Measurements from ENCODE around the gene RABGEF1. TPM values are rescaled to one million over a fixed set of nuclear protein-coding genes. Genes with fewer than 3 reads are reported as not detected.
A peak's percentile ranks its signal among the peaks of the same experiment; 100 is the strongest.
"Not testable (repeated sequence)": the region's sequence is repeated elsewhere in the genome, so short reads cannot be mapped to it uniquely, and the experiment has no call there.

RABGEF1 gene
- total and polyA plus RNA-seq, 2 experiments from 2014 or later, result 16.3 to 28.1 TPM

DNA sequence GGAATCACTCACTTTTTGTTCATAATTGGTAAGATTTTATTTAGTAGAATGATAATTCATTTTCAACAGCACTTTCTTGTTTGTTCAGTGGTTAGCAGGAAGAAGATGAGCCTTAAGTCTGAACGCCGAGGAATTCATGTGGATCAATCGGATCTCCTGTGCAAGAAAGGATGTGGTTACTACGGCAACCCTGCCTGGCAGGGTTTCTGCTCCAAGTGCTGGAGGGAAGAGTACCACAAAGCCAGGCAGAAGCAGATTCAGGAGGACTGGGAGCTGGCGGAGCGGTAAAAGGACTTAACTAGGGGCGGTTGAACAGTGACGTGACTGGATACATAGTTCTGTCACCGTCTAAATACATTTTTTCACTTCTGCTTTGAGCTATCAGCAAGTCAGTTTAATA lies 31.3 kb downstream of the RABGEF1 start:
- H4K20me1 ChIP-seq (ENCODE audit: insufficient read depth, poor library complexity, severe bottlenecking), result peaks cover 24% of the 10 kb centered on the region
- no peak overlapping the region for H3K4me3 ChIP-seq
- no peaks in the 10 kb centered on the region for H3K4me1 ChIP-seq (ENCODE audit: insufficient read depth)
- no peak for DNase-seq (ENCODE audit: low spot score)
- no peak overlapping the region for H3K4me2 ChIP-seq
- TF ChIP-seq EZH2phosphoT487 (IDR thresholded peaks at IDR 0.05; ENCODE audit: low read depth, severe bottlenecking, unreplicated experiment) (no peak), EZH2 (IDR thresholded peaks at IDR 0.05; ENCODE audit: borderline replicate concordance) (no peak)
- TF ChIP-seq, protein P1, sequence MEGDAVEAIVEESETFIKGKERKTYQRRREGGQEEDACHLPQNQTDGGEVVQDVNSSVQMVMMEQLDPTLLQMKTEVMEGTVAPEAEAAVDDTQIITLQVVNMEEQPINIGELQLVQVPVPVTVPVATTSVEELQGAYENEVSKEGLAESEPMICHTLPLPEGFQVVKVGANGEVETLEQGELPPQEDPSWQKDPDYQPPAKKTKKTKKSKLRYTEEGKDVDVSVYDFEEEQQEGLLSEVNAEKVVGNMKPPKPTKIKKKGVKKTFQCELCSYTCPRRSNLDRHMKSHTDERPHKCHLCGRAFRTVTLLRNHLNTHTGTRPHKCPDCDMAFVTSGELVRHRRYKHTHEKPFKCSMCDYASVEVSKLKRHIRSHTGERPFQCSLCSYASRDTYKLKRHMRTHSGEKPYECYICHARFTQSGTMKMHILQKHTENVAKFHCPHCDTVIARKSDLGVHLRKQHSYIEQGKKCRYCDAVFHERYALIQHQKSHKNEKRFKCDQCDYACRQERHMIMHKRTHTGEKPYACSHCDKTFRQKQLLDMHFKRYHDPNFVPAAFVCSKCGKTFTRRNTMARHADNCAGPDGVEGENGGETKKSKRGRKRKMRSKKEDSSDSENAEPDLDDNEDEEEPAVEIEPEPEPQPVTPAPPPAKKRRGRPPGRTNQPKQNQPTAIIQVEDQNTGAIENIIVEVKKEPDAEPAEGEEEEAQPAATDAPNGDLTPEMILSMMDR (IDR thresholded peaks at IDR 0.05; ENCODE audit: poor library complexity), result no peak
- no peaks in the 10 kb centered on the region for H3K27me3 ChIP-seq
- H3K36me3 ChIP-seq (replicated peaks; ENCODE audit: insufficient read depth, low read depth), result no peaks in the 10 kb centered on the region
- no peak overlapping the region for H2AFZ ChIP-seq
- H3K9me2 ChIP-seq (replicated peaks; ENCODE audit: insufficient read depth), result no peaks in the 10 kb centered on the region
- no peak overlapping the region for H3K27ac ChIP-seq
- 90% methylated on average over 9 of the region's 9 CpGs for WGBS (ENCODE audit: low lambda C conversion rate, missing lambda C conversion rate)
- H3K9me3 ChIP-seq (ENCODE audit: low read depth), result no peaks in the 10 kb centered on the region
- peaks cover 61% of the 10 kb centered on the region for H3K79me2 ChIP-seq

DNA sequence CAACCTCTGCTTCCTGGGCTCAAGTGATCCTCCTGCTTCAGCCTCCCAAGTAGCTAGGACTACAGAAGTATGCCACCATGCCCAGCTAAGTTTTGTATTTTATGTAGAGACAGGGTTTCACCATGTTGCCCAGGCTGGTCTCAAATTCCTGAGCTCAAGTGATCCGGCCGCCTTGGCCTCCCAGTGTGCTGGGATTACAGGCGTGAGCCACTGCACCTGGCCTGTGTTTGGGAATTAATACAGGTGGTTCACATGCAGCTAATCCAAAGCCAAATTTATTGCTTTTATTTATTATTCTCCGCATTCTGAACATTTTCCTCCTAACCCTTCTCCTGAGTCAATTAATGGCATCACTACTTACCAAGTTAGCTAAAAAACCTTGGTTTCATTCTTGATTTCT lies 33.2 kb downstream of the RABGEF1 start:
- not testable (repeated sequence) for H2AFZ ChIP-seq; H3K9me2 ChIP-seq (replicated peaks; ENCODE audit: insufficient read depth); H3K9me3 ChIP-seq (ENCODE audit: low read depth); H3K4me2 ChIP-seq; DNase-seq (ENCODE audit: low spot score); H3K36me3 ChIP-seq (replicated peaks; ENCODE audit: insufficient read depth, low read depth); H3K27me3 ChIP-seq; H3K4me1 ChIP-seq (ENCODE audit: insufficient read depth); H3K4me3 ChIP-seq; H3K27ac ChIP-seq
- WGBS (ENCODE audit: low lambda C conversion rate, missing lambda C conversion rate), result 95% methylated on average over 4 of the region's 4 CpGs
- H3K79me2 ChIP-seq, result peaks cover 44% of the 10 kb centered on the region
- H4K20me1 ChIP-seq (ENCODE audit: insufficient read depth, poor library complexity, severe bottlenecking), result peaks cover 19% of the 10 kb centered on the region

DNA sequence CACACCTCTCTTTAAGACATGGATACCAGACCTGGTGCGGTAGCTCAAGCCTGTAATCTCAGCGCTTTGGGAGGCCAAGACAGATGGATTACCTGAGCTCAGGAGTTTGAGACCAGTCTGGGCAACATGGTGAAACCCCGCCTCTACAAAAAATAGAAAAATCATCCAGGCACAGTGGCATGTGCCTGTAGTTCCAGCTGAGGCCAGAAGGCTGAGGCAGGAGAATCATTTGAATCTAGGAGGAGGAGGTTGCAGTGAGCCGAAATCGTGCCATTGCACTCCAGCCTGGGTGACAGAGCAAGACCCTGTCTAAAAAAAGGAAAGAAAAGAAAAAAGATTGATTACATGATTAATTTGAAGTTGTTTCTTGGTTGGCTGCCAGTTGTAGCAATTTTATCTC lies 35.9 kb downstream of the RABGEF1 start:
- H3K9me3 ChIP-seq (ENCODE audit: low read depth); H3K27me3 ChIP-seq; H3K9me2 ChIP-seq (replicated peaks; ENCODE audit: insufficient read depth); H3K27ac ChIP-seq; H3K36me3 ChIP-seq (replicated peaks; ENCODE audit: insufficient read depth, low read depth); H2AFZ ChIP-seq; H4K20me1 ChIP-seq (ENCODE audit: insufficient read depth, poor library complexity, severe bottlenecking); H3K4me3 ChIP-seq; H3K4me2 ChIP-seq; H3K4me1 ChIP-seq (ENCODE audit: insufficient read depth); DNase-seq (ENCODE audit: low spot score): not testable (repeated sequence)
- peaks cover 38% of the 10 kb centered on the region for H3K79me2 ChIP-seq
- WGBS (ENCODE audit: low lambda C conversion rate, missing lambda C conversion rate), result 97% methylated on average over 5 of the region's 5 CpGs

DNA sequence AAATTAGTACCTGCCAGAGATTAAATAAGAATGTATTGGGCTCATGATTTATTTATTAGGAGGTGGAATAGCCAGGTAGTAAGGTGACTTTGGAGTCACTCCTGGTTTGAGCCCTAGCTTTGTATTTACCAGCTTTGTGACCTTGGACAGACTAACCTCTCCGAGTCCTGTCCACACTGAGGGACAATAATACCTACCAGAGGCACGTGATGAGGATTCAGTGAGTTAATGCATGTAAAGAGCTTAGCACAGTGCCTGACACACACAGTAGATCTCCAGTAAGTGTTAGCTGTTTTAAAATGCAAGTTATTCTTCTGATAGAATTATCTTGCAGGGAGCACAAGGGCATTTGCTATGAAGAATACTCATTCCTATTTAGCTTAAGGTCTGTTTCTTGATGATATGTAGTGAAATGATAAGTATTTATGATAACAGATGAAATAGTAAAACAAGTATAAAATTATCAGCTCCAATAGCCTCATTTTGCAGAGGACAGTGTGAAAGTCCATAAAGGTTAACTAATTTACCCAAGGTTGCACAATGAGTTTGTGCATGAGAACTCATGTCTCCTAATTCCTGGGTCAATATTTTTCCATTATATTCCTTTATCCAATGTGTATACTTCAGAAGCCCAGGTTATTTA lies 36.4 kb downstream of the RABGEF1 start:
- H3K9me2 ChIP-seq (replicated peaks; ENCODE audit: insufficient read depth), result no peaks in the 10 kb centered on the region
- no peaks in the 10 kb centered on the region for H4K20me1 ChIP-seq (ENCODE audit: insufficient read depth, poor library complexity, severe bottlenecking)
- peaks cover 3% of the 10 kb centered on the region for H3K4me1 ChIP-seq (ENCODE audit: insufficient read depth)
- no peak overlapping the region for H3K4me3 ChIP-seq
- TF ChIP-seq EZH2phosphoT487 (IDR thresholded peaks at IDR 0.05; ENCODE audit: low read depth, severe bottlenecking, unreplicated experiment) (no peak), EZH2 (IDR thresholded peaks at IDR 0.05; ENCODE audit: borderline replicate concordance) (no peak)
- TF ChIP-seq, protein P1 (IDR thresholded peaks at IDR 0.05; ENCODE audit: poor library complexity), result no peak
- peak; percentile 13 for DNase-seq (ENCODE audit: low spot score)
- H3K4me2 ChIP-seq, result no peak overlapping the region
- H3K27me3 ChIP-seq, result no peaks in the 10 kb centered on the region
- no peak overlapping the region for H3K27ac ChIP-seq
- H2AFZ ChIP-seq, result no peak overlapping the region
- no peaks in the 10 kb centered on the region for H3K9me3 ChIP-seq (ENCODE audit: low read depth)
- 74% methylated on average over 2 of the region's 2 CpGs for WGBS (ENCODE audit: low lambda C conversion rate, missing lambda C conversion rate)
- no peaks in the 10 kb centered on the region for H3K36me3 ChIP-seq (replicated peaks; ENCODE audit: insufficient read depth, low read depth)
- H3K79me2 ChIP-seq, result peaks cover 38% of the 10 kb centered on the region

All from hepatocyte (in vitro differentiated cells).